A673 (cell line): ENCODE data around the gene ITGBL1. TPM values are rescaled to one million over a fixed set of nuclear protein-coding genes. Genes with fewer than 3 reads are reported as not detected.
A peak's percentile ranks its signal among the peaks of the same experiment; 100 is the strongest.

Experiments
- BruUV-seq: library from RNA; stranded (reverse); fragments of 400-500 nt; replicated peaks from 2 replicates; lab custom pipeline; 2021; lab: Mats Ljungman, UMichigan
- CTCF ChIA-PET: fragments of 300-600 bp; sonication (Branson Sonifier 250); formaldehyde crosslinking; loops from one replicate; lab custom pipeline; 2022; ENCODE audit warnings: antibody characterized with exemption; lab: Charles Lee
- POLR2A ChIA-PET: fragments of 300-600 bp; sonication (Branson Sonifier 250); formaldehyde crosslinking; loops from one replicate; lab custom pipeline; 2022; ENCODE audit warnings: antibody characterized with exemption; ENCODE audit not compliant: low non-redundant PET; lab: Charles Lee
- DNase-seq: peaks from one replicate; pipeline ENCODE4 v3.0.0-alpha.2; 2015; ENCODE audit warnings: low spot score
- H3K27ac ChIP-seq: fragments of 200-600 bp; sonication (generic); 2 replicates; pipeline ENCODE4 v1.5.1; 2016; ENCODE audit warnings: mixed run types, low read depth, mild to moderate bottlenecking, mixed read lengths, antibody characterized with exemption, low read length; ENCODE audit not compliant: poor library complexity, severe bottlenecking
- H3K27me3 ChIP-seq: fragments of 200-600 bp; sonication (generic); replicated peaks from 2 replicates; pipeline ENCODE4 v1.6.1; 2017; ENCODE audit warnings: mixed run types, low read depth, mild to moderate bottlenecking, mixed read lengths, antibody characterized with exemption, low read length; ENCODE audit not compliant: insufficient read depth, poor library complexity
- H3K36me3 ChIP-seq: fragments of 200-600 bp; sonication (generic); 2 replicates; pipeline ENCODE4 v1.6.1; 2016; ENCODE audit warnings: mixed run types, mild to moderate bottlenecking, mixed read lengths, antibody characterized with exemption, low read length; ENCODE audit not compliant: insufficient read depth, poor library complexity, severe bottlenecking
- H3K4me1 ChIP-seq: fragments of 200-600 bp; sonication (generic); 2 replicates; pipeline ENCODE4 v1.6.1; 2017; ENCODE audit warnings: mixed run types, mild to moderate bottlenecking, mixed read lengths, antibody characterized with exemption, low read length; ENCODE audit not compliant: insufficient read depth, poor library complexity, severe bottlenecking
- H3K4me3 ChIP-seq: fragments of 200-600 bp; sonication (generic); 2 replicates; pipeline ENCODE4 v1.5.1; 2016; ENCODE audit warnings: low read depth, mixed run types, mild to moderate bottlenecking, mixed read lengths, low read length; ENCODE audit not compliant: poor library complexity, severe bottlenecking
- H3K9me3 ChIP-seq: fragments of 200-600 bp; sonication (generic); 2 replicates; pipeline ENCODE4 v1.6.1; 2016; ENCODE audit warnings: mixed run types, low read depth, mild to moderate bottlenecking, mixed read lengths, antibody characterized with exemption, low read length; ENCODE audit not compliant: poor library complexity, severe bottlenecking
- EZH2 ChIP-seq: fragments of 200-600 bp; sonication (generic); IDR thresholded peaks from 2 replicates; pipeline ENCODE4 v1.6.1; 2017; ENCODE audit warnings: borderline replicate concordance, low read depth, mild to moderate bottlenecking, mixed read lengths, antibody characterized with exemption, low read length; ENCODE audit not compliant: poor library complexity, severe bottlenecking
- intact Hi-C: fragments of 100-400 bp; cut with micrococcal nuclease; formaldehyde crosslinking; loops from one replicate; pipeline ENCODE4 v1.10.0; 2022; ENCODE audit not compliant: unreplicated experiment
- total RNA-seq: library from RNA; stranded (reverse); gene quantifications from 2 replicates; pipeline ENCODE4 v1.2.3, GENCODE V29; 2021
- TF ChIP-seq, protein P1 (sequence below): fragments of 300-800, 200-600 bp; sonication (generic); conservative IDR thresholded peaks from 2 replicates; pipeline ENCODE4 v1.5.1; 2017; ENCODE audit warnings: low read depth, mild to moderate bottlenecking, antibody characterized with exemption, low read length, moderate library complexity, mixed read lengths

ITGBL1 gene
- total RNA-seq, 1 experiment from 2014 or later: 0.64 TPM

DNA sequence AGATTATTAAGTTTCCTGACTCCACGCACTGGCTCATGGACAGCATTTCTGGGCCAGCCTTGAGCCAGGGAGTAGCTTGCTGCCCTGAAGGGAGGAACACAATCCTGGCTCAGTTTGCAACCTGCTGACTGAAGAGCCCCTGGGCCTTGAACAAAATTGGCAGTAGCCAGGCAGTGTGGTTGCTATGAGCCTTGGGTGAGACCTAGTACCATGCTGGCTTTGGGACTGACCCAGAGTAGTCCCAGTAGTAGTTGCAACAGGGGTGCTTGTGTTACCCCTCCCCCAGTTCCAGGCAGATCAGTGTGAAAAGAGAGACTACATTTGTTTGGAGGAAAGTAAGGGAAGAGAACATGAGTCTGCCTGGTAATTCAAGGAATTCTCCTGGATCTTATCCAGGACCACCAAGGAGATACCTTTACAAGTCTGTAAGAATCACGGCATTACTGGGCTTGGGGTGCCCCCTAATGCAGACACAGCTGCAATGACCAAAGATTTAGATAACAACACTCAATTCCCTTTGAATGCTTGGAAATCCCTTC lies 22.0 kb downstream of the ITGBL1 start:
- H3K36me3 ChIP-seq: no peaks in the 10 kb centered on the region
- H3K4me3 ChIP-seq: no peak overlapping the region
- no peaks in the 10 kb centered on the region for H3K9me3 ChIP-seq
- intact Hi-C loops: loop anchor here (2.0 kb wide), 1 partner anchor 324 kb away; no protein-coding TSS in a partner anchor
- ChIA-PET POLR2A (no interaction called here), CTCF (interaction anchor here (1.0 kb wide), 1 partner anchor 330 kb away, joined by 5 read pairs; no protein-coding TSS in a partner anchor)
- no peaks in the 10 kb centered on the region for H3K27me3 ChIP-seq
- TF ChIP-seq, protein P1, sequence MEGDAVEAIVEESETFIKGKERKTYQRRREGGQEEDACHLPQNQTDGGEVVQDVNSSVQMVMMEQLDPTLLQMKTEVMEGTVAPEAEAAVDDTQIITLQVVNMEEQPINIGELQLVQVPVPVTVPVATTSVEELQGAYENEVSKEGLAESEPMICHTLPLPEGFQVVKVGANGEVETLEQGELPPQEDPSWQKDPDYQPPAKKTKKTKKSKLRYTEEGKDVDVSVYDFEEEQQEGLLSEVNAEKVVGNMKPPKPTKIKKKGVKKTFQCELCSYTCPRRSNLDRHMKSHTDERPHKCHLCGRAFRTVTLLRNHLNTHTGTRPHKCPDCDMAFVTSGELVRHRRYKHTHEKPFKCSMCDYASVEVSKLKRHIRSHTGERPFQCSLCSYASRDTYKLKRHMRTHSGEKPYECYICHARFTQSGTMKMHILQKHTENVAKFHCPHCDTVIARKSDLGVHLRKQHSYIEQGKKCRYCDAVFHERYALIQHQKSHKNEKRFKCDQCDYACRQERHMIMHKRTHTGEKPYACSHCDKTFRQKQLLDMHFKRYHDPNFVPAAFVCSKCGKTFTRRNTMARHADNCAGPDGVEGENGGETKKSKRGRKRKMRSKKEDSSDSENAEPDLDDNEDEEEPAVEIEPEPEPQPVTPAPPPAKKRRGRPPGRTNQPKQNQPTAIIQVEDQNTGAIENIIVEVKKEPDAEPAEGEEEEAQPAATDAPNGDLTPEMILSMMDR: peak; percentile 57
- no peak for TF ChIP-seq EZH2
- no peaks in the 10 kb centered on the region for H3K4me1 ChIP-seq
- DNase-seq: peak; percentile 60
- no peak overlapping the region for H3K27ac ChIP-seq
- no TSS peak for BruUV-seq

- CTCF ChIA-PET: no interaction called here
- intact Hi-C loops: loop anchor here (2.0 kb wide), 1 partner anchor 325 kb away; no protein-coding TSS in a partner anchor
- no peak overlapping the region for H3K4me3 ChIP-seq
- TF ChIP-seq, protein P1: no peak
- no peak for TF ChIP-seq EZH2
- H3K27ac ChIP-seq: no peak overlapping the region
- no peaks in the 10 kb centered on the region for H3K36me3 ChIP-seq
- no peaks in the 10 kb centered on the region for H3K9me3 ChIP-seq
- no peaks in the 10 kb centered on the region for H3K27me3 ChIP-seq
- no peak for DNase-seq
- BruUV-seq: no TSS peak
- POLR2A ChIA-PET: no interaction called here
- H3K4me1 ChIP-seq: no peaks in the 10 kb centered on the region
Observed at GRCh38 chr13:101475536-101475935, 23.1 kb downstream of the ITGBL1 start.

DNA sequence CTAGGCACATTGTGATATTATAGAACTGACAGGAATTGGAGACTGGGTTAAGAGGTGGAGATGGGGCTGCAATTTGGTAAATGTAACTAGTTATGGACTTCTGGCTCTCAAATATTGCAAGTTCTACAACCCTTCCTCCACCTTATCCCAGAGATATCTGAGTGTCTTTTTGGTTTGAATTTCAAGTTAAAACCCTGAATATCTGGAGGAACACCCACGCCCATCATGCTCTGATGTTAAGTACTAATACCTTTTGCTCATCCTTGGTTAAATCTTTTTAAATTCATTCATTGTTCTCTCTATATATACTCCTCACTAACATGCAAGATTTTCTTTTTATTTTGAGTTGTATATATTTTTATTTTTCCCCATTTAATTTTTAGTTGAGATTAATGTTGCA lies 28.9 kb downstream of the ITGBL1 start:
- Histone ChIP-seq H3K4me1 (no peaks in the 10 kb centered on the region), H3K27me3 (no peaks in the 10 kb centered on the region), H3K4me3 (no peak overlapping the region), H3K9me3 (no peaks in the 10 kb centered on the region), H3K27ac (no peak overlapping the region), H3K36me3 (no peaks in the 10 kb centered on the region)
- BruUV-seq: no TSS peak
- ChIA-PET POLR2A (no interaction called here), CTCF (no interaction called here)
- TF ChIP-seq EZH2: no peak
- TF ChIP-seq, protein P1: no peak
- no peak for DNase-seq
- intact Hi-C loops: no loop called here
